ENCODE data around the gene IL36G.

- no peak for TF ChIP-seq CTCF (IDR thresholded peaks at IDR 0.05)
- TF ChIP-seq POLR2A (IDR thresholded peaks at IDR 0.05) = no peak
Measured at GRCh38 chr2:112989611-112990010, 11.8 kb downstream of the IL36G start.

Measured in prostate gland (tissue), 2 donors.